Kidney (tissue), 14 donors: ENCODE measurements around the gene RNF7. TPM values are rescaled to one million over a fixed set of nuclear protein-coding genes. Genes with fewer than 3 reads are reported as not detected.

ENCODE experiments used
- DNase-seq, 5 donors: peaks; one replicate each; pipeline ENCODE4 v3.0.0-alpha.2; 2013 to 2020
- FAIRE-seq: peaks from 2 replicates; lab custom pipeline; 2012; peaks lifted over from hg19 to GRCh38; lab: Jason Lieb, UNC
- H3K27ac ChIP-seq, 2 donors: one replicate each; pipeline ENCODE4 v1.7.0; 2013; ENCODE audit warnings: low read depth in 2 of 2, low read length in 2 of 2, inconsistent platforms in 1 of 2
- H3K27me3 ChIP-seq: one replicate; pipeline ENCODE4 v1.7.1; 2013; ENCODE audit warnings: low read length, inconsistent platforms; ENCODE audit not compliant: control insufficient read depth, insufficient read depth
- H3K36me3 ChIP-seq, 3 donors: one replicate each; pipeline versions ENCODE4 v1.7.0 to v1.7.1; 2013; ENCODE audit warnings: low read length in 3 of 3, control low read depth in 1 of 3, inconsistent platforms in 1 of 3; ENCODE audit not compliant: insufficient read depth in 3 of 3, control insufficient read depth in 2 of 3
- H3K4me1 ChIP-seq, 3 donors: one replicate each; pipeline versions ENCODE4 v1.7.0 to v1.7.1; 2013; ENCODE audit warnings: low read length in 3 of 3, inconsistent platforms in 1 of 3, low read depth in 1 of 3; ENCODE audit not compliant: control insufficient read depth in 2 of 3, insufficient read depth in 2 of 3
- H3K4me3 ChIP-seq, 3 donors: one replicate each; pipeline versions ENCODE4 v1.7.0 to v1.8.1; 2013; ENCODE audit warnings: low read length in 3 of 3, control low read depth in 1 of 3, inconsistent platforms in 1 of 3
- H3K9ac ChIP-seq, 3 donors: one replicate each; pipeline versions ENCODE4 v1.7.0 to v1.7.1; 2013; ENCODE audit warnings: low read length in 3 of 3, control low read depth in 1 of 3, inconsistent platforms in 1 of 3
- H3K9me3 ChIP-seq, 3 donors: one replicate each; pipeline versions ENCODE4 v1.7.0 to v1.7.1; 2013; ENCODE audit warnings: low read length in 3 of 3, control low read depth in 1 of 3, inconsistent platforms in 1 of 3; ENCODE audit not compliant: control insufficient read depth in 2 of 3, insufficient read depth in 1 of 3
- intact Hi-C: fragments of 100-400 bp; cut with DNase I; formaldehyde crosslinking; loops from one replicate; pipeline ENCODE4 v1.11.1; 2022
- polyA plus RNA-seq: library from polyadenylated mRNA; stranded (reverse); fragments of 350-450 nt; fragmentation: Illumina TruSeq; extraction: RNeasy Lipid Tissue Mini Kit (QIAGEN cat#74804); gene quantifications from one replicate; pipeline ENCODE4 v1.2.3, GENCODE V29; 2014; ENCODE audit warnings: low read depth, low replicate concordance; ENCODE audit not compliant: insufficient read depth
- total RNA-seq: library from RNA; stranded (reverse); fragmentation: NEBNext Ultra II Directional; extraction: Animal tissue kit (Norgen Biotek cat#: 25700); gene quantifications from one replicate; pipeline ENCODE4 v1.2.1, GENCODE V29; 2021
- TF ChIP-seq, protein P1 (sequence below): IDR thresholded peaks from 3 replicates; pipeline ENCODE4 v1.5.1; 2012; ENCODE audit warnings: mild to moderate bottlenecking, moderate library complexity, borderline replicate concordance; ENCODE audit not compliant: insufficient read depth; ENCODE audit errors: extremely low read depth
- donor health status: control.
- donor health status: control.
- donor health status: control.
- donor health status: control.
- donor health status: control.
- donor health status: DM: yes; HTN: yes; CAD: no.
- donor health status: Normal renal cell carcinoma (clear cell type).

Gene RNF7
- total and polyA plus RNA-seq, 2 donors from 2014 or later: 83.2 to 138 TPM

DNA sequence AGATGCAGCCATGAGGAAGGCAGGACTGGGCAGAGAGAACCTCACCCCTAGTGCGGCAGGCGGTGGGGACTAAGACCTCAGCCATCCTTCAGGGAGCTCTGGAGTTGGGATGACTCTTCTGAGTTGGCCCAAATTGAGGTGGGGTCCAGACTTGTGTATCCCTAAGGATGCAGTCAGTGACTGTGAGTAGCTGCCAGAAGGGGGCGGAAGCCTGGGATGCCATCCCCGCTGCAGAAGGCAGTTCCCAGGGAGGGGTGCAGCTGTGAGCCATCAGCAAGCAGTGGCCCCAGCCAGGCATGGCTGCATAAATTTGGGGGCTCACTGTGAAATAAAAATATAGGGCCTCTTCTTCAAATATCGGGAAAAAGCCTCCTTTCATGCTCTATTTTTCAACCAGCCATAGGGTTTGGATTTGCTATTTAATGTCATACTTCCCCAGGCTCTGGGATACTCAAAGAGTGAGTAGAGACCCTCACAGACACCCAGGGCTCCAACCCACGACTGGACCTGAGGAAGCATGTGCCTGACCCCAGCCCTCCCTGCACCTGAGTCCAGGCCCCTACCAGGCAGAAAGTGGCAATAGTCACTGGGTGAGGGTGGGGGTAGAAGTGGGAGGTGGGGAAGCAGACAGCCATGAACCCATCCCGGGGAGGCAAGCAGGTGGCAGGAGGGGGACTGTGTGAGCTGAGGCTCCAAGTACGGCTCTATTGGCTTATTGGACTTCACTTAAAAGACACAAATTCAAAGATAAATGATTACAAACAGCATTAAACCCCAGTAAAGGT, 55.6 kb downstream of the RNF7 start:
- intact Hi-C loops: no loop called here
- Histone ChIP-seq H3K9ac (no peak overlapping the region), H3K27me3 (no peaks in the 10 kb centered on the region), H3K36me3 (no peaks in the 10 kb centered on the region), H3K4me3 (no peak overlapping the region), H3K4me1 (peaks cover 3 to 14% (median 13%) of the 10 kb centered on the region in 3 donors), H3K9me3 (no peaks in the 10 kb centered on the region), H3K27ac (no peak overlapping the region)
- no peak for FAIRE-seq
- TF ChIP-seq, protein P1, sequence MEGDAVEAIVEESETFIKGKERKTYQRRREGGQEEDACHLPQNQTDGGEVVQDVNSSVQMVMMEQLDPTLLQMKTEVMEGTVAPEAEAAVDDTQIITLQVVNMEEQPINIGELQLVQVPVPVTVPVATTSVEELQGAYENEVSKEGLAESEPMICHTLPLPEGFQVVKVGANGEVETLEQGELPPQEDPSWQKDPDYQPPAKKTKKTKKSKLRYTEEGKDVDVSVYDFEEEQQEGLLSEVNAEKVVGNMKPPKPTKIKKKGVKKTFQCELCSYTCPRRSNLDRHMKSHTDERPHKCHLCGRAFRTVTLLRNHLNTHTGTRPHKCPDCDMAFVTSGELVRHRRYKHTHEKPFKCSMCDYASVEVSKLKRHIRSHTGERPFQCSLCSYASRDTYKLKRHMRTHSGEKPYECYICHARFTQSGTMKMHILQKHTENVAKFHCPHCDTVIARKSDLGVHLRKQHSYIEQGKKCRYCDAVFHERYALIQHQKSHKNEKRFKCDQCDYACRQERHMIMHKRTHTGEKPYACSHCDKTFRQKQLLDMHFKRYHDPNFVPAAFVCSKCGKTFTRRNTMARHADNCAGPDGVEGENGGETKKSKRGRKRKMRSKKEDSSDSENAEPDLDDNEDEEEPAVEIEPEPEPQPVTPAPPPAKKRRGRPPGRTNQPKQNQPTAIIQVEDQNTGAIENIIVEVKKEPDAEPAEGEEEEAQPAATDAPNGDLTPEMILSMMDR: no peak
- DNase-seq: no peak

DNA sequence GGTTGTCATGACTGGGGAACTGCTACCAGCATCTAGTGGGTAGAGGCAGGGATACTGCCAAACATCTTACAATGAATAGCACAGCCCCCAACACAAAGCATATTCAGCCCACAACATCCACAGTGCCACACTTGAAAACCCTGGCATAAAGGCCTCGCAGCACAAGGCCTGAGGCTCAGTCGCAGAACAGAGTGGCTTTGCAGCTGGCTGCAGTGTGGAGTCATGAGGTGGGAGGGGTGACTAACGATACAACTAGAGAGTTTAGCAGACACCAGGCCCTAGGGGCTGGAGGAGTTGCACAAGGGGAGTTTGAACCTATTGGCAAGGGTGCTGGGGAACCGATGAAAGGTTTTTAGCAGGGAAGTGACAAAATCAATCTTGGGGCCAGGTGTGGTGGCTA, 57.2 kb downstream of the RNF7 start:
- H3K27me3 ChIP-seq: no peaks in the 10 kb centered on the region

DNA sequence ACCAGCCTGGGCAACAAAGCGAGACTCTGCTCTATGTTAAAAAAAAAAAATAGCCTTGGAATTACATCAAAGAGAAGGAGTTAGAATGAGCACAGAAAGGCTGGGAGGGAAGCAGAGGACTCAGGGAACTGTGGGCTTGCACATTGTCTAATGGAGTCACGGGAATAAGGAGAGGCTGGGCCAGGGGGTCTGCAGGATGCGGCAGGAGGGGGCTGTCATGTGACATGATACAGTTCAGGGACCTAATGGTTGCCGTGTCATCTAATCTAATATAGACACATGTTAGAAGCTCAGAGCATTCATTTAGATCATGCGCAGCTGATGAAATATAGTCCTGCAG, 57.6 kb downstream of the RNF7 start:
- DNase-seq: no peak
- no peak for FAIRE-seq
- Histone ChIP-seq H3K4me3 (no peak overlapping the region), H3K4me1 (peaks cover 3 to 15% (median 14%) of the 10 kb centered on the region in 3 donors), H3K36me3 (no peaks in the 10 kb centered on the region), H3K27me3 (no peaks in the 10 kb centered on the region), H3K27ac (no peak overlapping the region), H3K9me3 (peaks cover 0 to 2% (median 0%) of the 10 kb centered on the region in 3 donors), H3K9ac (no peak overlapping the region)
- TF ChIP-seq, protein P1: no peak
- intact Hi-C loops: no loop called here

More for the DNA sequence above, 57.2 kb downstream of the RNF7 start:
- no peak for DNase-seq
- intact Hi-C loops: no loop called here
- H3K36me3 ChIP-seq: no peaks in the 10 kb centered on the region
- H3K4me1 ChIP-seq: peaks cover 3 to 15% (median 14%) of the 10 kb centered on the region in 3 donors
- H3K4me3 ChIP-seq: no peak overlapping the region
- H3K27ac ChIP-seq: no peak overlapping the region
- FAIRE-seq: no peak
- TF ChIP-seq, protein P1: no peak
- peaks cover 0 to 2% (median 0%) of the 10 kb centered on the region in 3 donors for H3K9me3 ChIP-seq
- no peak overlapping the region for H3K9ac ChIP-seq
